Smooth muscle cell (in vitro differentiated cells): Measurements from ENCODE around the gene DCTD. TPM values are rescaled to one million over a fixed set of nuclear protein-coding genes. Genes with fewer than 3 reads are reported as not detected.

Source experiments
- DNase-seq: peaks from one replicate; lab custom pipeline; 2025; ENCODE audit not compliant: unreplicated experiment; lab: John Stamatoyannopoulos, UW
- H2AFZ ChIP-seq: fragments of 200-600 bp; sonication (generic); 2 replicates; pipeline ENCODE4 v1.6.0; 2016; ENCODE audit warnings: antibody characterized with exemption, low read depth, mild to moderate bottlenecking
- H3F3A ChIP-seq: fragments of 200-600 bp; sonication (generic); 2 replicates; pipeline ENCODE4 v1.6.0; 2017; ENCODE audit warnings: antibody characterized with exemption, low read depth
- H3K27ac ChIP-seq: fragments of 200-600 bp; sonication (generic); 2 replicates; pipeline ENCODE4 v1.5.1; 2016; ENCODE audit warnings: low read depth, mild to moderate bottlenecking
- H3K27me3 ChIP-seq: fragments of 200-600 bp; sonication (generic); 2 replicates; pipeline ENCODE4 v1.6.1; 2016; ENCODE audit warnings: low read depth, mild to moderate bottlenecking
- H3K36me3 ChIP-seq: fragments of 200-600 bp; sonication (generic); 2 replicates; pipeline ENCODE4 v1.5.1; 2016; ENCODE audit warnings: low read depth
- H3K4me1 ChIP-seq: fragments of 200-600 bp; sonication (generic); 2 replicates; pipeline ENCODE4 v1.5.1; 2016; ENCODE audit warnings: low read depth
- H3K4me2 ChIP-seq: fragments of 200-600 bp; sonication (generic); 2 replicates; pipeline ENCODE4 v1.6.0; 2016; ENCODE audit warnings: mild to moderate bottlenecking
- H3K4me3 ChIP-seq: fragments of 200-600 bp; sonication (generic); 2 replicates; pipeline ENCODE4 v1.5.1; 2016; ENCODE audit warnings: mild to moderate bottlenecking
- H3K79me2 ChIP-seq: fragments of 200-600 bp; sonication (generic); 2 replicates; pipeline ENCODE4 v1.6.0; 2016; ENCODE audit warnings: low read depth, mild to moderate bottlenecking
- H3K9ac ChIP-seq: fragments of 200-600 bp; sonication (generic); 2 replicates; pipeline ENCODE4 v1.6.0; 2016; ENCODE audit warnings: low read depth
- H3K9me3 ChIP-seq: fragments of 200-600 bp; sonication (generic); replicated peaks from 2 replicates; pipeline ENCODE4 v1.5.1; 2016; ENCODE audit warnings: low read depth
- H4K20me1 ChIP-seq: fragments of 200-600 bp; sonication (generic); 2 replicates; pipeline ENCODE4 v1.6.0; 2016; ENCODE audit warnings: low read depth
- WGBS: methylation state at CpG from one replicate; pipeline ENCODE4 v1.1.7; 2016; ENCODE audit warnings: low lambda C conversion rate; 5-methylcytosine and 5-hydroxymethylcytosine counted together
- polyA plus RNA-seq: library from polyadenylated mRNA; unstranded; fragments of >200 nt; fragmentation: Nextera tagmentation; extraction: Ambion mirVana; gene quantifications from 2 replicates; pipeline ENCODE4 v1.2.1, GENCODE V29; 2016
- total RNA-seq: library from RNA; depleted of rRNA; stranded (reverse); fragments of >200 nt; gene quantifications from 2 replicates; pipeline ENCODE4 v1.2.3, GENCODE V29; 2014
- TF ChIP-seq, protein P1 (sequence below): fragments of 200-600 bp; sonication (generic); IDR thresholded peaks from 2 replicates; pipeline ENCODE4 v1.5.1; 2017; ENCODE audit warnings: borderline replicate concordance, mild to moderate bottlenecking, antibody characterized with exemption; ENCODE audit not compliant: insufficient read depth, poor library complexity, severe bottlenecking

The DCTD gene
- total and polyA plus RNA-seq, 2 experiments from 2014 or later = 84.4 to 85.3 TPM

- TF ChIP-seq, protein P1, sequence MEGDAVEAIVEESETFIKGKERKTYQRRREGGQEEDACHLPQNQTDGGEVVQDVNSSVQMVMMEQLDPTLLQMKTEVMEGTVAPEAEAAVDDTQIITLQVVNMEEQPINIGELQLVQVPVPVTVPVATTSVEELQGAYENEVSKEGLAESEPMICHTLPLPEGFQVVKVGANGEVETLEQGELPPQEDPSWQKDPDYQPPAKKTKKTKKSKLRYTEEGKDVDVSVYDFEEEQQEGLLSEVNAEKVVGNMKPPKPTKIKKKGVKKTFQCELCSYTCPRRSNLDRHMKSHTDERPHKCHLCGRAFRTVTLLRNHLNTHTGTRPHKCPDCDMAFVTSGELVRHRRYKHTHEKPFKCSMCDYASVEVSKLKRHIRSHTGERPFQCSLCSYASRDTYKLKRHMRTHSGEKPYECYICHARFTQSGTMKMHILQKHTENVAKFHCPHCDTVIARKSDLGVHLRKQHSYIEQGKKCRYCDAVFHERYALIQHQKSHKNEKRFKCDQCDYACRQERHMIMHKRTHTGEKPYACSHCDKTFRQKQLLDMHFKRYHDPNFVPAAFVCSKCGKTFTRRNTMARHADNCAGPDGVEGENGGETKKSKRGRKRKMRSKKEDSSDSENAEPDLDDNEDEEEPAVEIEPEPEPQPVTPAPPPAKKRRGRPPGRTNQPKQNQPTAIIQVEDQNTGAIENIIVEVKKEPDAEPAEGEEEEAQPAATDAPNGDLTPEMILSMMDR = no peak
- Histone ChIP-seq H3K4me2 (peak overlapping the region; percentile 85), H3F3A (peaks cover 19% of the 10 kb centered on the region), H3K4me3 (peak overlapping the region; percentile 81), H3K27ac (peak overlapping the region; percentile 93), H3K79me2 (peaks cover 1% of the 10 kb centered on the region), H3K36me3 (peaks cover 3% of the 10 kb centered on the region), H3K4me1 (peaks cover 33% of the 10 kb centered on the region), H4K20me1 (peaks cover 7% of the 10 kb centered on the region), H2AFZ (peak overlapping the region; percentile 68), H3K27me3 (no peaks in the 10 kb centered on the region), H3K9ac (peak overlapping the region; percentile 87), H3K9me3 (no peaks in the 10 kb centered on the region)
- DNase-seq = peak; percentile 30
- 16% methylated on average over 17 of the region's 38 CpGs for WGBS
Observed at GRCh38 chr4:182916483-182917181, 554 bp downstream of the DCTD start.

DNA sequence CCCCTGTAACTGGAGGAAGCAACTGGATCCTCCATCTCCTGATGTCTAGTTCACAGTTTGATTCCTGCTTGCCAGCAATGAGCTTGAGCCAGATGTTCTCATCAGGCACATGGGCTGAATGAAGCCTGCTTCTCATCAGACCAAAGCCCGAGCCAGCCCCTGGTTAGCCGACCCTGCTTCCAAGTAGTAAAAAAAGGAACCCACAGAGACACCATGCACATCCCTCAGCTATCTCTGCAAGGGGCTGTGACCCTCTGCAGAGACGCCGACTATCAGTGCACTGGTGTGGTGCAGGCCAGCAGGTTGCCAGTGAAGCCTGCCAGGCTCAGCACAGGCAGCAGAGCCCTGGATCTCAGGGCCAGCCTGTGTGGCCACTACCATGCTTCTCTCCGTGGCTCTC lies 2.8 kb downstream of the DCTD start:
- H2AFZ ChIP-seq = no peak overlapping the region
- H3K27me3 ChIP-seq = no peaks in the 10 kb centered on the region
- H3K4me3 ChIP-seq = no peak overlapping the region
- 57% methylated on average over 5 of the region's 5 CpGs for WGBS
- H3K9me3 ChIP-seq = no peaks in the 10 kb centered on the region
- no peak overlapping the region for H3K27ac ChIP-seq
- no peak overlapping the region for H3K9ac ChIP-seq
- H3K79me2 ChIP-seq = peaks cover 6% of the 10 kb centered on the region
- H4K20me1 ChIP-seq = peaks cover 14% of the 10 kb centered on the region
- H3K4me1 ChIP-seq = peaks cover 33% of the 10 kb centered on the region
- H3F3A ChIP-seq = peaks cover 19% of the 10 kb centered on the region
- no peak for DNase-seq
- TF ChIP-seq, protein P1 = no peak
- H3K4me2 ChIP-seq = no peak overlapping the region
- H3K36me3 ChIP-seq = peaks cover 9% of the 10 kb centered on the region

DNA sequence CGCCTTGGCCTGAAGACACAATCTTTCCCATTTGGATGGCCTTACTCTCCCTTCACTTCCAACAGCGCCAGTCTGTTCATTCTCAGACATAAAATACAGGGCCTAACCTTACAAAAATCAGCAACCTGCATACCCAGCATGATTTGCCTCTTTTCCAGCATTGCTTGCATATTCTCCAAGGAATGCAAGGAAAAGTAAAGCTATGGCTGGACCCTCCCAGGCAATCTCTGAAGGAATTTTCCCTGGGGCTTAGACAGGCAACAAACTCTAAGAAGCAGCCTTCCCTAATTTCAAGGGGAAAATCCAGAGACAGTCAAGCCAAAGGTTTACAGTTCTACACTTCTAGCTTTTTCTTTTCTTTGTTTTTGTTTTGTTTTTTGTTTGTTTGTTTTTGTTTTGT lies 3.6 kb downstream of the DCTD start:
- Histone ChIP-seq H4K20me1 (peaks cover 14% of the 10 kb centered on the region), H3K9ac (no peak overlapping the region), H3K79me2 (peaks cover 6% of the 10 kb centered on the region), H3K4me2 (peak overlapping the region; percentile 28), H3K4me3 (no peak overlapping the region), H3K9me3 (no peaks in the 10 kb centered on the region), H3K27ac (peak overlapping the region; percentile 24), H3K4me1 (peaks cover 33% of the 10 kb centered on the region), H3K27me3 (no peaks in the 10 kb centered on the region), H2AFZ (no peak overlapping the region), H3K36me3 (peaks cover 9% of the 10 kb centered on the region), H3F3A (peaks cover 19% of the 10 kb centered on the region)
- 90% methylated on average over 2 of the region's 2 CpGs for WGBS
- DNase-seq = no peak
- TF ChIP-seq, protein P1 = no peak

DNA sequence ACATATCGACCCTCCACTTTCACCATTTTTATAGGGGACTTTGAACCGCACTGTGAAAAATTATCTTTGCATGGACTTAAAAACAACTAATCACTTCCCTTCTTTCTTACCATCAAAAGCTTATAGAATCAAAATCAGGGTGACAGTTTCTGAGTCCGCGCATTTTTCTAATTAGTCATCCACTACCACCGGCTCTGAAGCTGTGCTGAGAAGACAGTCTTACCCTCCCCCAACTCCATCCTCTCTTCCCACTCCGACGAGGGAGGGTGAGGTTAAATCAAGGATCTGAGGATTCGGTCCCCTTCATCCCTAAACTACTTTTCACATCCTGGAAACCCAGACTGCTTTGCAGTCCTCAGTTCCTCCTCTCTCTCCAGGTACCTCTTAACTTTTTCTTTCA lies 4.2 kb downstream of the DCTD start:
- Histone ChIP-seq H2AFZ (no peak overlapping the region), H3K4me3 (no peak overlapping the region), H3K27ac (peak overlapping the region; percentile 24), H3K9ac (no peak overlapping the region), H3F3A (peaks cover 18% of the 10 kb centered on the region), H3K4me1 (peaks cover 29% of the 10 kb centered on the region), H3K4me2 (peak overlapping the region; percentile 28), H3K79me2 (peaks cover 6% of the 10 kb centered on the region), H3K9me3 (no peaks in the 10 kb centered on the region), H3K36me3 (peaks cover 9% of the 10 kb centered on the region), H4K20me1 (peaks cover 14% of the 10 kb centered on the region), H3K27me3 (no peaks in the 10 kb centered on the region)
- WGBS = 41% methylated on average over 8 of the region's 8 CpGs
- DNase-seq = no peak
- TF ChIP-seq, protein P1 = no peak
